NCI-H146 treated with DMSO at 0.1 percent for 48 hours (cell line): ENCODE results near the gene ADAMTSL2.

Source experiments
- DNase-seq: peaks from one replicate; lab custom pipeline; 2025; ENCODE audit not compliant: unreplicated experiment; lab: John Stamatoyannopoulos, UW

Gene ADAMTSL2

DNA sequence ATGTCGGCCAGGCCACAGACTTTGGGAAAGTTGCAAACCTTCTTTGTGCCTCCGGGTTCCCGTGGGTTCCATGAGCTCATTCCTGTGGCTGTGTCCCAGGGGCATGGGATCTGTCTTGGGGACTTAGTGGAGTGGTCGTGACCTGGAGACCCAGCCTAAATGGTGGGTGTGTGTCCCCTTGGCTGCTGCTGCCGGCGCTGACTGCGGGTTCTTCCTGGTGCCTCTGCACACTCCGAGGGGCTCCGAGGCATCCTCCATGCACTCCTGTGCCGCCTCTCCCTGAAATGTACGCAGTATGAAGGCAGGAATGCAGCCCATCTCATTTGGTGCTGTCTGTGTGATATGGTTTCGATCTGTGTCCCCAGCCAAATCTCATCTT, 34.6 kb upstream of the ADAMTSL2 start:
- DNase-seq = no peak

DNA sequence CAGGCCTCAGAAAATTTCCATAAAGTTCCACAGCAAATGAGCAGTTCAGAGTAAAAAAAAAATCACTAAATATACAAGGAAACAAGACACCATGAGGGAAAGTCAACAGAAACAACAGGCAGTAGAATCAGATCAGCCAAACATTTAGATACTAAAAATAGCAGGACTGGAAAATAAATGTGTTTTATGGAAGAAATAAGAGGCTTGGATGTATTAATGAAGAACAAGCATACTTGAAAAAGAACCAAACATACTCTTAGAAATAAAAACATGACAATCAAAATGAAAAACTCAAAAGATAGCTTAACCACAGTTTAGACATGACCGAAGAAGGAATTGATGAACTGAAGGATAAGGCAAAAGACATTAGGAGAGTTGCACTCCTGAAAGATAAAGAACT, 32.4 kb upstream of the ADAMTSL2 start:
- DNase-seq = no peak

GRCh38 chr9:133505186-133505830, 29.2 kb upstream of the ADAMTSL2 start:
- DNase-seq = no peak

GRCh38 chr9:133505901-133506652, 28.4 kb upstream of the ADAMTSL2 start:
- no peak for DNase-seq

DNA sequence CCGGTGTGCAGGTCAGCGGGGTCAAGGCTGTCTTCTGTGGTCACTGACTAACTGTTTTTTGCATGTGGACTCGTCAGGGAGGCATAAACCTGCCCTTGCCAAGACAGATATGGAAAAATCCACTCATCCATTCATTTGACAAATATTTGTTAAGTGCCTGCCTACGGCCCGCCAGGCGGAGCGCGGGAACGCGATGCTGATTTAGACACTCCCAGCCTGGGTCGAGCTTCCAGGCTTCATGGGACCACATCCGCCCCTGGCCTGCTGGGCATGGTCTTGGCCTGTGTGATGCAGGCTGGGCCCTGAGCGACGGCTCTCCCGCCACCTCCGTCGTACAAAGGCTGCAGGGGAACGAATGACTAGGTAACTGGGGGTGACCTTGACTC, 27.9 kb upstream of the ADAMTSL2 start:
- DNase-seq = no peak

- DNase-seq = no peak
Observed at GRCh38 chr9:133507246-133507965, 27.1 kb upstream of the ADAMTSL2 start.

DNA sequence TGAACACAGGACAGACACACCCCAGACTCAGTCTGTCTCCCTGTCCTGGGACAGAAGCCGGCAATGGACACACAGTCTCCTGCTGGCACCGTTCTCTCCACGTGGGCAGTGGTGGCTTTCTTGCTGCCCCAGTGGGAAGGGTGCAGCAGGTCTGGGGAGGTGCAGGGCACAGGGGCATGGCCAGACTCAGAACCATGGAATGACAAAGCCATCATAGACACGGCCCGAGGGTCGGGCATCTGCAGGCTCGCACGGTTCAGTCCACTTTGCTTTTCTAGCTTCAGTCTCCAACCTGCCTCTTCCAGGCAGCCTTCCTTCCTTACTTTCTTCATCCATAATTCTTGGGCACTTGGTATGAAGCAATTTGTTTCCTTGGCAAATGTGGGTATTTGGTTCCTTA, 26.5 kb upstream of the ADAMTSL2 start:
- no peak for DNase-seq

- DNase-seq = peak; percentile 32
Observed at GRCh38 chr9:133509179-133510083, 25.1 kb upstream of the ADAMTSL2 start.

DNA sequence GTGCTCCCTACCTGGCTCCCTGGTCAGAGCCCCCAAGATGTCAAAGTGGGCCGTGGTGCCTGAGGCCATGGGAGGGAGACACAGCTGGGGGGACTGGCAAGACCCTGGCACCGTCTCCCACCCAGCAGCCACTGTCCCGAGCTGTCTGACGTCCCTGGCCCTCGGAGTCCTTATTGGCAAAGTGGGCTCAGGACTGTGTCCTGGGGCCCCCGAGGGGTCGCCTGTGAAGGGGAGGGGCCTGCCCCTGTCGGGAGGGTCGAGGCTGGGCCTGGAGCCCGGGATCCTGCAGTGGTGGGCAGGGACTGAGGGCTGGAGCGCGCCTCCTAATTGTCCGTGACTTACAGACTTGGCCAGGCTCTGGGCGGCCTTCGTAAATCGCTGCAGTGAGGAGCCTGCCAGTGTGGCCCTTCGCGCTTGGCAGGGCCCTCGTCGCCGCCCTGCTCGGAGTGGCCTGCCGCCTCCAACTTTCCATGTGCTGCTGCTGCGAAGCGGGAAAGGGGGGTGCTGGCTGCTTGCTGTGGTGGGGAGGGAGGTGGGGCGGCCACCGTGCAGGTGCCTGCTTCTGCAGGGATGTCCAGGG, 23.5 kb upstream of the ADAMTSL2 start:
- no peak for DNase-seq

DNA sequence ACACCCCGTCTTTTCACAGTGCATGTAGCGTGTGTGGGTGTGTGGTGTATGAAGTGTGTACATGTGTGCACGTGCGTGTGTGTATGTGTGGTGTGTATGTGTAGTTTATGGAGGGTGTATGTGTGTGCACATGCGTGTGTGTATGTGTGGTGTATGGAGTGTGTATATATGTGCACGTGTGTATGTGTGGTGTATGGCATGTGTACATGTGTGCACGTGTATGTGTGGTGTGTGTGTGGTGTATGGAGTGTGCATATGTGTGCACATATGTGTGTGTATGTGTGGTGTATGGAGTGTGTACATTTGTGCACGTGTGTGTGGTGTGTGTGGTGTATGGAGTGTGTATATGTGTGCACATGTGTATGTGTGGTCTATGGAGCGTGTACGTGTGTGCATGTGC, 22.9 kb upstream of the ADAMTSL2 start:
- no peak for DNase-seq

- no peak for DNase-seq
Observed at GRCh38 chr9:133512253-133513213, 22.0 kb upstream of the ADAMTSL2 start.

GRCh38 chr9:133513214-133514100, 21.0 kb upstream of the ADAMTSL2 start:
- DNase-seq = no peak

- no peak for DNase-seq
Observed at GRCh38 chr9:133514460-133515239, 19.9 kb upstream of the ADAMTSL2 start.

GRCh38 chr9:133515240-133515610, 19.3 kb upstream of the ADAMTSL2 start:
- DNase-seq = no peak

DNA sequence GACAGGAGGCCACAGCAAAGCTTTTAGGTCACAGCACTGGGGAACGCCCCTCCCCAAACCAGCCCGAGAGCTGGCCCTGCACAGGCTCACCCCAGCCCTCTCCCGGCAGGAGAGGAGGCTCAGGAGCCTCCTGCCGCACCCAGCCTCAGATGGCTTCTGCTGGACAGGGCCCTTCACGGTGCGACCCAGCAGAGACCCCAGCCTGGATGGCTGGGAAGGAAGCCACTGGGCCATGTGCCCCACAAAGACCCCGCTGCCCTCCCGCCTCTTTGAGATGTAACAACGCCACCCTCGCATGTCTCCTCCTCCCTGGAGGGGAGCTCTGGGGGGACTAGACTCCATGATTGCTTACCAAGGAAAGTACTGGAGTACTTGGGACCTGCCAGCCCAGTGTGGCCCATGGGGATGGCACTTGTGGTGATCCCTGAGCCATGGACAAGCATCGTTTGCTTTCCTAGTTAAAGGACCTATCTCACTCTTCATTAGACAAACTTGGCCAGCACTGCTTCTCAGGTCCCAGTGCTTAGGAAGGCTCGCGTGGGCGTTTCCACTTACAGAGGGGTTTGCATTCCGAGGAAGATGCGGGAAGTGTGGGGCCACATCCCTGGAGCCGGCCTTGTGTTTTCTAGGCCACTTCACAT, 18.8 kb upstream of the ADAMTSL2 start:
- no peak for DNase-seq

- DNase-seq = no peak
Observed at GRCh38 chr9:133516256-133516960, 18.1 kb upstream of the ADAMTSL2 start.

GRCh38 chr9:133516961-133517350, 17.5 kb upstream of the ADAMTSL2 start:
- DNase-seq = no peak
